Thoracic aorta (tissue), 2 donors: ENCODE measurements around the gene AUTS2. TPM values are rescaled to one million over a fixed set of nuclear protein-coding genes. Genes with fewer than 3 reads are reported as not detected.

Experiments
- ATAC-seq: fragments of 150-250 bp; one replicate; pipeline ENCODE4 v1.8.0; 2017; ENCODE audit warnings: low read depth; ENCODE audit not compliant: insufficient number of reproducible peaks, low FRiP score
- DNase-seq: peaks from one replicate; pipeline ENCODE4 v3.0.0-alpha.2; 2020; ENCODE audit warnings: low spot score
- H3K27ac ChIP-seq, 2 donors: fragments of 200-600 bp; sonication (generic); 1 replicate in 1 of 2; 2 replicates in 1 of 2; pipeline ENCODE4 v1.5.1; 2016; ENCODE audit warnings: mild to moderate bottlenecking in 2 of 2, moderate library complexity in 2 of 2
- H3K27me3 ChIP-seq: fragments of 200-600 bp; sonication (generic); replicated peaks from 2 replicates; pipeline ENCODE4 v1.6.0; 2016; ENCODE audit warnings: mild to moderate bottlenecking; ENCODE audit not compliant: insufficient read depth
- H3K36me3 ChIP-seq: fragments of 200-600 bp; sonication (generic); one replicate; pipeline ENCODE4 v1.5.1; 2016
- H3K4me1 ChIP-seq, 2 donors: fragments of 200-600 bp; sonication (generic); 1 replicate in 1 of 2; 2 replicates in 1 of 2; pipeline versions ENCODE4 v1.5.1 to v1.6.0; 2016; ENCODE audit warnings: low read depth in 2 of 2, mild to moderate bottlenecking in 1 of 2; ENCODE audit not compliant: control insufficient read depth in 1 of 2
- H3K4me3 ChIP-seq: fragments of 200-600 bp; sonication (generic); 2 replicates; pipeline ENCODE4 v1.5.1; 2016; ENCODE audit warnings: mild to moderate bottlenecking
- H3K9me3 ChIP-seq: fragments of 200-600 bp; sonication (generic); 2 replicates; pipeline ENCODE4 v1.5.1; 2016
- total RNA-seq, 2 donors: library from RNA; depleted of rRNA; stranded (reverse); fragments of >200 nt; gene quantifications; one replicate each; pipeline versions ENCODE4 v1.1.0 to v1.2.3, GENCODE V29; 2016
- TF ChIP-seq, protein P1 (sequence below): fragments of 200-600 bp; sonication (generic); IDR thresholded peaks from one replicate; pipeline ENCODE4 v1.5.1; 2019; ENCODE audit warnings: antibody characterized with exemption

Gene AUTS2
- total RNA-seq, 2 donors from 2014 or later, result 49.4 to 101 TPM

DNA sequence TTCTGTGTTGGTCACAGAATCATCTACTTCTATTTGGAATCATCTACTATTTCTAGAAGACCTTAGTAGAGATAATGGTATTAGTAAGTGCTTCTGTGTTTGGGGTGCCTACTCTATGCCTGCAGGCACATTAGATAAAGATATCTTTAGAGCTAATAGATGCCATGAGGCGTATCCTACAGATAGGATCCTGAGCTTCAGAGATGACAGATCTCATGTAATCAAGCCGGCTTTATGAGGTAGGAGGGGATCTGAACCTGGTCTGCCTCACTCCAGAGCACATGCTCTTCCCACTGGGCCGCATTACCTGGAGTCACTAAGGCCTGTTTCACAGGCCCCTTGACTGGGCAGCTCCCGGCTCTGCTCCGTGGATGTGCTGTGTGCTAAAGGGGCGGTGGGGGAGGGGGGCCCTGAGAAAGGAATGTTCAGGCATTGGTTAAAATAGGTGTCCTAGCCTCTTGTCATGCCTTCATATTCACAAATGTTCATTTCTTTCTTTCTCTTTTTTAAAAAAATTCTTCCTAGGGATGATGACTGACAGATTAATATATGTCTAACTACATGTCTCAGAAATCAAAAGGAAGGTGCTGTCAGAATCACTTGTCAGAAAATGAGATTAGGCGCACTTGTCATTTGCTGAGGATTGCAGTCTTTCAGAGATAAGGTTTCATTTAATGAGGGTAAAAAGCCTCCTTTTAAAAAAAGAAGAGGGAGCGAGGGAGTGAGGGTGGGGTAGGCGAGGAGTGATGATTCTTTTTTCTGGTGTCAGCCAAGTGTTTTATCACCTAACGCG lies 1075.7 kb downstream of the AUTS2 start:
- Histone ChIP-seq H3K9me3 (no peaks in the 10 kb centered on the region), H3K27me3 (no peaks in the 10 kb centered on the region), H3K4me1 (peaks cover 0 to 7% of the 10 kb centered on the region in 2 donors), H3K36me3 (no peaks in the 10 kb centered on the region), H3K4me3 (no peak overlapping the region), H3K27ac (no peak overlapping the region)
- DNase-seq (no peak), ATAC-seq (no peak)
- TF ChIP-seq, protein P1, sequence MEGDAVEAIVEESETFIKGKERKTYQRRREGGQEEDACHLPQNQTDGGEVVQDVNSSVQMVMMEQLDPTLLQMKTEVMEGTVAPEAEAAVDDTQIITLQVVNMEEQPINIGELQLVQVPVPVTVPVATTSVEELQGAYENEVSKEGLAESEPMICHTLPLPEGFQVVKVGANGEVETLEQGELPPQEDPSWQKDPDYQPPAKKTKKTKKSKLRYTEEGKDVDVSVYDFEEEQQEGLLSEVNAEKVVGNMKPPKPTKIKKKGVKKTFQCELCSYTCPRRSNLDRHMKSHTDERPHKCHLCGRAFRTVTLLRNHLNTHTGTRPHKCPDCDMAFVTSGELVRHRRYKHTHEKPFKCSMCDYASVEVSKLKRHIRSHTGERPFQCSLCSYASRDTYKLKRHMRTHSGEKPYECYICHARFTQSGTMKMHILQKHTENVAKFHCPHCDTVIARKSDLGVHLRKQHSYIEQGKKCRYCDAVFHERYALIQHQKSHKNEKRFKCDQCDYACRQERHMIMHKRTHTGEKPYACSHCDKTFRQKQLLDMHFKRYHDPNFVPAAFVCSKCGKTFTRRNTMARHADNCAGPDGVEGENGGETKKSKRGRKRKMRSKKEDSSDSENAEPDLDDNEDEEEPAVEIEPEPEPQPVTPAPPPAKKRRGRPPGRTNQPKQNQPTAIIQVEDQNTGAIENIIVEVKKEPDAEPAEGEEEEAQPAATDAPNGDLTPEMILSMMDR, result no peak

DNA sequence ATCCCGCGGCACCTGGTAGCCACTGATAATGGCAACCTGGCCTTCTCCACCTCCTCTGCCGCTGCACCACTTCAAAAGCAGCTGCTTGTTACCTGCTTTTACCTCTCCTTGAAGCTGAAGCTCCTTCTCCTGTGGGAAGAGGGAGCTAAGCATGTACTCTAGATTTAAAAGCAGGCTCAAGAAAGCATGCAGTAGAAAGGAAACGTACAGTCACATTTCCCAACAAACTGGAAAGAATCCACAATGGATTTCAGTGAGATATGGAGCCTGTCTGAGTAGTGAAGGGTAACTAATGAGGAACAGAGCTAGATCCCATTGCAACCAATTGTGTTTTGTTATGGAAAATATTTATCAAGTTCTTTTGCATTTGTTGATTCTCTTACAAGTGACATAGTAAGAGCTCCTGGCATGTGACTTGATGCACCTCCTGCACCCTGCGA lies 1076.3 kb downstream of the AUTS2 start:
- Histone ChIP-seq H3K36me3 (no peaks in the 10 kb centered on the region), H3K27ac (no peak overlapping the region), H3K27me3 (no peaks in the 10 kb centered on the region), H3K4me1 (peaks cover 0 to under 1% of the 10 kb centered on the region in 2 donors), H3K4me3 (no peak overlapping the region), H3K9me3 (no peaks in the 10 kb centered on the region)
- TF ChIP-seq, protein P1, result no peak
- ATAC-seq (no peak), DNase-seq (no peak)

DNA sequence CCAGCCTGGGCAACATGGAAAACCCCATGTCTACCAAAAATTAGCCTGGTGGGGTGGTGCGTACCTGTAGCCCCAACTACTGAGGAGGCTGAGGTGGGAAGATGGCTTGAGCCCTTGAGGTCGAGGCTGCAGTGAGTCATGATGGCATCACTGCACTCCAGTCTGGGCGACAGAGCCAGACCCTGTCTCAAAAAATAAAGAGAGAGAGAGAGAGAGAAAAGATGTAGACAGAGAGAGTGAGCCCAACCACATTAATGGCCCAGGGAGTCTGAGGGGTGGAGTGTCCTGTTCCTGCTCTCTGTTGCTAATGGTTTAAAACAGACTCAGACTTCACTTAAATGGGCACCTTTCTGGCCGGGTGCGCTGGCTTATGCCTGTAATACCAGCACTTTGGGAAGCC lies 1078.0 kb downstream of the AUTS2 start:
- TF ChIP-seq, protein P1, result no peak
- Histone ChIP-seq H3K4me3 (no peak overlapping the region), H3K27me3 (no peaks in the 10 kb centered on the region), H3K9me3 (no peaks in the 10 kb centered on the region), H3K36me3 (no peaks in the 10 kb centered on the region), H3K27ac (no peak overlapping the region), H3K4me1 (peaks cover 0 to 9% of the 10 kb centered on the region in 2 donors)
- DNase-seq, result no peak
- ATAC-seq, result no peak

DNA sequence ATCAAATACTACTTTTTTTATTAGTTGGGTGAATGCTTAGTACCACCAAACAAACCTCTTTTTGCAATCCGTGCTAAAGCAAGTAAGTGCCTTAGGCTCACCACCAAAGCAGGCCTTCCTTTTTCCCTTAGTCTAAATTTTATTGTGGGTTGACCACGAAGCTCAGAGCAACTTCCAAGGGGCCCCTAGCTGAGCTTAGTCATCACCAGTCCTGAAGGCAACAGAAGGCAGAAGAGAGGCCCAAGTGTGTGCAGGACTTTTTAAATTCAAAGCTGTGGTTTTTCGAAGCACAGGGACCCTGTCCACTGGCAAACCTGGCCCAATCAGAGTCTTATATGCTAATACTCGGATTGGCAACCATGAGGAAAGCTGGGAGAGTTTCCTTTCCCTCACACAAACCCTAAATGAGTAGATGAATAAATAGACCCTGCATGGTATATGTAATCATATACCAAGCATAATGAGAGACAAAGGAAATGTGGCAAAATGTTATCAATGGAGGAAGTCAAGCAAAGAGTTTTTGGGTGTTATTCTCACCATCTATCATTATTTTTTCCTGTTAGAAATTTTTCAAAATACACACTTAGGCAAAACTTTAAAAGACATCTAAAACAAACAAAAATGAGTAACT lies 1080.5 kb downstream of the AUTS2 start:
- ATAC-seq (no peak), DNase-seq (no peak)
- H3K36me3 ChIP-seq, result no peaks in the 10 kb centered on the region
- no peak overlapping the region for H3K4me3 ChIP-seq
- no peaks in the 10 kb centered on the region for H3K27me3 ChIP-seq
- TF ChIP-seq, protein P1, result no peak
- H3K4me1 ChIP-seq, result peaks cover 0 to 9% of the 10 kb centered on the region in 2 donors
- no peak overlapping the region for H3K27ac ChIP-seq
- no peaks in the 10 kb centered on the region for H3K9me3 ChIP-seq

DNA sequence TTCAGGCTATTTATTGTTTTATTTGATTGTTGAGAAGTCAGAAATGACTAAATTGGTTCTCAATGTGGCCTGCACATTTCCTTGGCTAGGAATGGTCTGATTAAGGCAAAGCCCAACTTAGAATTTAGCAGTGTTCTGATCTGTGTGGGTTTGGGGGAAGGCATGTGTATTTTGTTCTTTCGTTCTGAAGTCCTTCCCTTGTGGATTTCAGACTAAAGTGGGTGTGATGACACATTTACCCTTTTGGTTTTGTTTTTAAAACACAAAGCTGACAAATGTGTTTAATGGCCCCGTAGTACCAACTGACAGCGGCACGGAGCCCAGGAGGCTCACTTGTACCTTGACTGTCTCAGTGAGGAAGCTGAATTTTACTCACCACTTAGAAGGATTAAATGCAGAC lies 1081.4 kb downstream of the AUTS2 start:
- ATAC-seq, result no peak
- no peak overlapping the region for H3K4me3 ChIP-seq
- no peaks in the 10 kb centered on the region for H3K36me3 ChIP-seq
- H3K27ac ChIP-seq, result no peak overlapping the region
- H3K27me3 ChIP-seq, result no peaks in the 10 kb centered on the region
- H3K4me1 ChIP-seq, result peaks cover 0 to 9% of the 10 kb centered on the region in 2 donors
- no peak for DNase-seq
- TF ChIP-seq, protein P1, result no peak
- H3K9me3 ChIP-seq, result no peaks in the 10 kb centered on the region
